Activated effector memory CD4-positive, alpha-beta T cell treated with Interleukin-2 at 50 U/mL for 16 hours (primary cell): ENCODE data around the gene KIF1A.
"Not testable (repeated sequence)": the region's sequence is repeated elsewhere in the genome, so short reads cannot be mapped to it uniquely, and the experiment has no call there.

ENCODE experiments used
- DNase-seq: peaks from one replicate; pipeline ENCODE4 v3.0.0-alpha.2; 2020

KIF1A gene

GRCh38 chr2:240714747-240715725, 105.0 kb downstream of the KIF1A start:
- DNase-seq, result no peak

- no peak for DNase-seq
Measured at GRCh38 chr2:240713928-240714746, 105.9 kb downstream of the KIF1A start.

DNA sequence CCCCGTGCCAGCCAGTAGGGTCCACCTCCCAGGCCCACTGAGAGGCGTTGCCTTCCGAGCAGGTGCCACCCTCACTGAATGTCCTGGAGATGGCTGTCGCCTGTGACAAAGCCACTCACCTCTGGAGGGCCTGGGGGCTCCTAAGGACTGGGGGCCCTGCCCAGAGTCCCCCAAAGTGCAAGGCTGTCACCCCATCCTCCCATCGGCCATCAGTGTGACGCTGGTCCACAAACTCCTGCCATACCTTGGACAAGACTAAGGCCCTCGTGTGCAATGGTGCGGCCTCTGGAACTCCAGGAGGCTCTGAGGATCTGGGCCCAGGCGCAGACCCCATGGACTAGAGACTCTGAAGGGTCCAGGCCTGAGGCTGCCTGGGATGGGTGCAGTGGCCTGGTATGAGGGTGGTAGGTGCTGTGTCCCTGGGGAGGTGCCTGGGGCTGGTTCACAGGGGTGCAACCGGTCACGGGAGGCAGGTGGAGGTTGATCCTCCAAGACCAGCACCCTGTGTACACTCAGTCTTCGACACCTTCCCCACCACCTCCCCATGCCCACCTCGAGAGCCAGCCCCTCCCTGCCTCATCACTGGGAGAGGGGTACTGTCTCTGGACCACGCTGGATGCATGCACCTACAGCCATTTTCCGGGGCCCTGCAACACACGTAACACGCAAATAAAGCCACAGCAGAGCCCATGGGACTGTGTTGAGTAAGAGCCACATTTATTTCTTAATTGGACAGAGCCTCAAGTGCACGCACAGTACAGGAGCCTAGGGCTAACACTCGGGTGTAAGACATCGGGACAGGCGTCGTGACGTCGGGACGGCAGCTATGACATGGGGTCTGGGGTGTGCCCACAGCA, 106.7 kb downstream of the KIF1A start:
- no peak for DNase-seq

GRCh38 chr2:240712121-240712520, 107.9 kb downstream of the KIF1A start:
- no peak for DNase-seq

GRCh38 chr2:240711701-240712100, 108.3 kb downstream of the KIF1A start:
- DNase-seq, result no peak

DNA sequence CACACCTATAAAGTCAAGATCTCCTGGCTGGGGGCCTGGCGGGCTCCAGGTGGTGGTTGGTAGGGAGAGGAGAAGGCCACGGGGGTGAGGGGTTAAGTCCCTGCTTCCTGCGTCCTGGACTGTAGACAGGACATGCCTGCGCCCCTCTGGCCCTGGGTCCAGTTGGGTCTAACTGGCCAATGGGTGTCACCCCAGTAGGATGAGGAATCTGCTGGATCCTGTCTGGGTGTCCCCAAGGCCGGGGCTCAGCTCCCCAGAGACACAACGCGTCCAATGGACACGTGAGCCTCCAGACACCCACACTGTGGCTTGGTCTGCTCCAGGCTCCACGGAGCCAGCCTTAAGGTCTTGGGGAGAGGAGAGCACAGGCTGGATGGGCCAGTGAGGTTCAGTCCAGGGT, 108.7 kb downstream of the KIF1A start:
- DNase-seq, result no peak

GRCh38 chr2:240708457-240708856, 111.6 kb downstream of the KIF1A start:
- DNase-seq, result no peak

DNA sequence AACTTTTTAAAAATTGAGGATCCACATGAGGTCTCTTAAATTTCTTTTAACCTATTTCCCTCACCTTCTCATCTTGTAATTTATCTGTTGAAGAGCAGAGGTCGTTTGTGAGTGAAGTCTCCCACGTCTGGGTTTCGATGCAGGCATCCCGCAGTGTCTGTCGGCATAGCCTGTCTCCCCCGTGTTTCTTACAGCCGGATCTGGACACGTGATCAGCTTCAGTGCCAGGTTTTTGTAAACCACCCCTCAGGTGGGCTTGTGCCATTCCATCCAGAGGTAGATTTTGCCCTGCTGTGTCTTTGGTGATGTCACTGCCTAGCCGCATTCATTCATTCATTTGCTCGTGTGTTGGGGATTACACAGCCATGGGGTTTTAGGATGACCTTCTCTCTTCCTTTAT, 112.2 kb downstream of the KIF1A start:
- DNase-seq, result no peak

DNA sequence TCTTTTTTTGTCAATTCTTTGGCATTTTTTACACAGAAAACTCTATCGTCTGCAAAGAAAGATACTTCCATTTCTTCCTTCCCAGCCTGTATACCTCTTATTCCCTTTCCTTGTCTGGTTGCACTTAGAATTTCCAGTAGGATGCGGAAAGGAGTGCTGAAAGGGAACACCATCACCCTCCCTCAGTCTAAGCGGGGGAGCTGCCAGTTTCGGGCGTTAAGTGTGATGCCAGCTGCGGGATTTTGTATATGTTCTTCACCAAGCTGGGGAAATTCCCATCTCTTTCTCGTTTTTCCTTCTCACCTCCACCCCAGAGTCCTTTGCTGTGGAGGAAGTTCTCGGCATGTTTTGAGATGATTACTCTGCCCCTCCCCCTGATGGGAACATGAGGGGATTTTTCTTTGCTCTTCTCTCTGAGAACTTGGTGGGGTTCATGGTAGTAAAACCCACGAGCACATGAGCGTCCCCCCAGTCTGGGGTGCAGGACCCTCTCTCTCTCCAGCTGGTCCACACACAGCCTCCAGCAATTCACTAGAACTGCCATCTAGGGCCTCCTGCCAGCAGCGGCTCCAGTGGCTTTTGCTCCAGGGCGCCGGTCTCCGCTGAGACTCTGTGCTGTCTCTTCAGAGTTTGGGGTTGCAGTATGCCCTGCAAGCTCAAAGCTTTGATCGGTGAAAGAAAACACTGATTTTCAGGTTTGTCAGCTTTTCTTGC, 112.8 kb downstream of the KIF1A start:
- no peak for DNase-seq

DNA sequence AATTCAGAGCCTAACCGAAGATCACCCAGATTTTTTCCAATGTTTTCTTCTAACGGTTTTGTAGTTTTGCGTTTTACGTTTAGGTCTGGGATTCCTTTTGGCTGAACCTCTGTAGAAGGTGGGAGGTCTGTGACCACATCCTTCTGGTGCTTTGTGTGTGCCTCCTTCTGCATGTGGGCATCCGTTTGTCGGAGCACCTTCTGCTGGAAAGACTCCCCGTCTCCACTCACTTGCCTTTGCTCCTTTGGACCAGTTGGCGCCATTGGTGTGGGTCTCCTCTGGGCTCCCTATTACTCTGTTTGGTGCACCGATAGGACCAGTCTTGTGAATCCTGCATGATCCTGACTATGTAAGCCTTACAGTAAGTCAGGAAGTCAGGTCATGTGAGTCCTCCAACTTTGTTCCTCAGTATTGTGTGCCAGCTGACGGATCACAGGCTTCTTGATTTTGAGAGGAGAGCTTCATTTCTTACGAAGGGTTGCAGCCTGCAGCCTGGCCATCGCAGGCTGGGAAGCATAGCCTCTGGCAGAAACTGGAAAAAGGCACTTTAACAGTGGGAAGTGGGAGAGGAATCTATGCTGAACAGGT, 114.7 kb downstream of the KIF1A start:
- no peak for DNase-seq

DNA sequence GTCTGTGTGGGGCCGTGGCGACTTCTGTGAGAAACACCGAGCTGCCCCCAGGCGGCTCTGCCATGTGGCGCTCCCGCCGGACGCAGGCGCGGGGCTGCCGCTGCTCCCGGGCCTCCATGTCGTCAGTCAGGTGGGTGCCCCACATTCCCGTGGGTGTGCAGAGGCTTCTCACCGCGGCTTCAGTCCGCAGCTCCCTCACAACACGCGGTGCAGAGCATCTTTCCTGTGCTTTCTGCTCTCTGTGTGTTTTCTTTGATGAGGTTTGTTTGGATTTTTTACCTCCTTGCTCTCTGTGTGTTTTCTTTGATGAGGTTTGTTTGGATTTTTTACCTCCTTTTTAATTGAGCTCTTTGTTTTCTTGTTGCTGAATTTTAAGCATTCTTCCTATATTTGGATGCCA, 115.4 kb downstream of the KIF1A start:
- no peak for DNase-seq

- DNase-seq, result no peak
Measured at GRCh38 chr2:240703417-240704341, 116.3 kb downstream of the KIF1A start.

DNA sequence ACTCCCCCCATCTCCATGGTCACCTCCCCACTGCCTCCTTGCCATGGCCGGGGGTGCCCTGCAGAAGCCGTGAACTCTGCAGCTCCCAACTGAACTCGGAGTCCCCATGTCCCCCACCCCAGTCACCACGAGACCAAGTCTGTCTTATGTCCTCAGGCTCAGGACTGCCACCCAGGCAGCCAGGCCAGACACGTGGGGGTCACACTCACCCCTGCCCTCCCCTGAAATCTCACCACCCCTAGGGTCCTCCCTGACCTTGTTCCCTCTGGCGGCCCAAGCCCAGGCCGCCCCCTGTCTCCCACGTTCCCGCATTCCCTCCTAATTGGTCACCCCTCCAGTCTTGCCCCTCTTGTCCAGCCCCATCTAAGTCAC, 117.4 kb downstream of the KIF1A start:
- DNase-seq, result no peak

DNA sequence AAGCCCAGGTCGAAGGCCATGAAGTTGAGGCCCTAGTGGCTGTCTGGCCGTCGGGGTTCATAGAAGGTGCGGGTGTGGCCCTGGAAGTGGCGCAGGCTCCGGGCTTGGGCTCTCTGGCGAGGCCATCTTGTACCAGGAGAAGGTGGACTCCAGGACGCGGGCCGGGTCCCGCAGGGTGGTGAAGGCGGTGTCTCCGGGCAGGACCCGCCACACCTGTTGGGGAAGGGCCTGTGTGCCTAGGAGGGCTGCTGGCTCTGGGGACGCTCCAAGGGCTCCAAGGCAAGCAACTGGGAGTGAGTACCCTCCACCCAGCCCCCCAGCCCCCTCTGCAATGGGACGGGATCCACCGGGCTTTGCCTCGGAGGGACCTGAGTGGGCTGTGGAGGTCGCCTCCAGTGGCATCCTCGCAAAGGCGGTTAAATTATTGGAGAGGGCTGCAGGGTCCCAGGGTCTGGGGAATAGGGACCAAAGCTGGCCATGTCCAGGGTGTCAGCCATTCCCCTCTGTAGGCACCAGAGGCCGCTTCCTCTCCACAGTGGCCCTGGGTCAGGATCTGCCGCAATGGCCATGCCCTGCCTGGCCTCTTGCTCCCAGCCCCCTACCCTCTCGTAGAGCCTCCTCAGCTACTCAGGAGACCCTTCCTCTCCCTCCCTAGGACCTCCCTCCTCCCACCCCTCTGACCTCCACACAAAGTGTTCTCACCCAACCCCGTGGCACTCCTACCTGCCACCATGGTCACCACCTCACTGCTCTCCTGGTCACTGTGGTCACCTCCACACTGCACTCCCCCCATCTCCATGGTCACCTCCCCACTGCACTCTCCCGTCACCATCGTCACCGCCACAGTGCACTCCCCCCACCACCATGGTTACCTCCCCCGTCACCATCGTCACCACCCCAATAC, 118.0 kb downstream of the KIF1A start:
- DNase-seq, result no peak

GRCh38 chr2:240701091-240701735, 118.8 kb downstream of the KIF1A start:
- DNase-seq, result no peak

GRCh38 chr2:240700616-240701015, 119.4 kb downstream of the KIF1A start:
- DNase-seq, result not testable (repeated sequence)

- not testable (repeated sequence) for DNase-seq
Measured at GRCh38 chr2:240699835-240700234, 120.2 kb downstream of the KIF1A start.

- DNase-seq, result not testable (repeated sequence)
Measured at GRCh38 chr2:240698852-240699561, 121.0 kb downstream of the KIF1A start.
